NCI-H2029 (cell line): ENCODE data around the gene OTUD4.

Source experiments
- DNase-seq: peaks from one replicate; lab custom pipeline; 2025; lab: John Stamatoyannopoulos, UW

Gene OTUD4

DNA sequence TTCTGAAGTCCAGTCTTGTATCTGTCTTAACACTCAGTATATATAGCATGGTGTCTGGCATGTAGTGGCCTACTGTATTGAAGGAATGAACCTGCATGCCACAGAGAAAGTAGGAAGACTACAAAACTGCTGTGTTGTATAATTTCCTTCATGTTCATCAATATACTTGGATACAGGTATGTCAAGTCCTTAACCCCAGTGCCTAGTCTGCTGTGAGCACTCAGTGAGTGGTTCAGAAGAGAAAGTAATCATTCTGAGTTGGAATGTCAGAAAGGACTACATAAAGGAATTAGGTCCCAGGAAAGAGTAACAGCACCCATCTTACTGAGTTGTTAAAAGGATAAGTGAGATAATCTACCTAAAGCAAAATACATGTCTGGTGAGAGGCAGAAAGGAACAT, 50.3 kb downstream of the OTUD4 start:
- DNase-seq, result no peak

DNA sequence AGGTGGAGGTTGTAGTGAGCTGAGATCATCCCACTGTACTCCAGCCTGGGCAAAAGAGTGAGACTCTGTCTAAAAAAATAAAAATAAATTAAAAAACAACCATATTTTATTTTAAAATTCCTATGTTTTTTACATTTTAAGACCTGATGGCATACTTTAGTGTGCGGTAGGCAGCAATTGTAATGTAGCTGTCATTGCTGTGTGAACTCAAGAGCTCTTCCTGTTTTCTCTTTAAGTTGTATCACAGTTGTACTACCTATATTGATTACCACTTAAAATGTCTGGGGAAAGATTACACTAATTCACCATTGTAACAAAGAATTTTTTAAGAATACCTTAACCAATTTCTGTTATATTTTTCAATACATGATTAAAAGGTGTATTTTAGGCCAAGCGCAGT, 55.0 kb downstream of the OTUD4 start:
- DNase-seq, result no peak

DNA sequence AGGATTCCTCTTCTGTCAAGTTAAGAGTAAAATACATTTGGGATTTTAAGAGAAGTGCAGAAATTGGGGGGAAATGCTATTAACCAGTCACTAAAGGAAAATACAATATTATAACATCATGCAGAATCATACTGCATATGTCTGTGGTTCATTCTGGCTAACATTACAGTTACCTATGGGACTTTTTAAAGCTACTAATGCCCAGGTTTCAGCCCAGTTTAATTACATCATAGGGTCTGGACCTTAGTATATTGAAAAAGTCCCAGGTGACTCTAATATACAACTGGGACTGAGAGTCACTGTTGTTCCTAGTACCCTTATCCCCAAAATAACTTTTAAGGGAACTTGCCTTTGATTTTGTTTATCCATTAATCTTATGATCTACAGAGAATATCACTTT, 72.3 kb downstream of the OTUD4 start:
- no peak for DNase-seq

DNA sequence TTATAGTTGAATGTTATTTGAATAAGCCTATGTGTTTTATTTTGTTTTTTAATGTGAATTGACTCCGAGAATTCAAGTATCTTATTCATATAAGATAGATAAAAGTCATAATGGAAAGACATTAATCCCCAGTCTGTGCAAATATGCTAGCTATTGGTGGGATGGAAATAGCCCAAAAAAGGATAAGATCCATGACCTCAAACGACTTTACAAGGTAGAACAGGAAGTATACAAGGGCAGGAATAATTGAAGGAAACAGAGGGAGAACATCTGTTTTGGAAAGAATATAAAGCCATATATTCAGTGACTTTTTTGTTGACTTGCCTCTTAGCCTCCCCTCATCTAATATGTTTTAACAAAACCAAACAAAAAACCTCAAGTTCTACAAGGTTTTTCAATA, 73.3 kb downstream of the OTUD4 start:
- no peak for DNase-seq

DNA sequence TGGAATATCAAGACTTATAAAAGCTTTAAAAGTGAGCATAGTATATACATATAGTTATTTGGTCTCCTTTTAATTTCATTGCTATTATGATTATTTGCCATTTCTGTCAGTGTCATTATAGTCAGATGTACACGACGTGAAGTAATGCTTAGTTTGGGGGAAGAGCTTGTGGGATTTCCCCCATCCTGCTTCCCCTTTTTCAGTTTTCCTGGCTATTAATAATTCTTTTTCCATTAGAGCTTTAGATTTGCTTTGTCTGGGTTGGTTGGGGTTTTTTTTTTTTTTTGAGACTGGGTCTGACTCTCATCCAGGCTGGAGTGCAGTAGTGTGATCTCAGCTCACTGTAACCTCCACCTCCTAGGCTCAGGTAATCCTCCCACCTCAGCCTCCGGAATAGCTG, 76.9 kb downstream of the OTUD4 start:
- no peak for DNase-seq

DNA sequence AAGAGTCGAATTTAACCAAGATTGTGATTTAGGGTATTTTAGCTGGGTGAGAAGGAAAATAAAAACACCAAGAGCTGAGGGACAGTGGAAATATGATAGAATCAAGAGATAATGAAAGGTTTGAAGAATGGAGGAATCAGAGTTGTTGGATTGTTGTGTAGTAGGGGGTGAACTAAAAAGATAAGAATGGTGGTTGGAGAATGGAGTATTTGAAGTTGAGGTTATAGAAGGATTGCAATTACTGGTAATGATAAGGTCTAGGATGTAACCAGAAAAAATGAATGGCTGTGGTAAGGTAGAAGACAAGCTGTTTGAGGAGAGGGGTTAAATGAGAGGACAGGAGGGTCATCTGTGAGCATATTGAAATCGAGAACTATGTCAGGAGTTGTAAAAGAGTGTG, 77.8 kb downstream of the OTUD4 start:
- DNase-seq, result no peak

DNA sequence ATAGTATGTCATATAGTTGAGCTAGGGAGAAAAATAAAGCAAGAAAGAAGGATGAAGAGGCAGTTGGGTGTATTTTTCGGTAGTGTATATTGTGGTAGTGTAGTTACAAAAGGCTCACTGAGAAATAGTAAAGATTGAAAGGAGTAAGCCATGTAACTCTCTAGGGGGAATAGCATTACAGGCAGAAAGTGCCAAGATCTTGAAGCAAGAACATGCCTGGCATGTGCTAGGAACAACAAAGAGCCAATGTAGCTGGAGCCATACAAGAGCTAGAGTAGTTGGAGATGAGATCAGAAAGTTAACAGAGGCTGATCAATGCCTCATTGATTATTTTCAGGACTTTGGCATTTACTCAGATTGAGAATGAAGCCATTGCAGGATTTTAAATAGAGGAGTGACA, 79.3 kb downstream of the OTUD4 start:
- DNase-seq, result no peak

DNA sequence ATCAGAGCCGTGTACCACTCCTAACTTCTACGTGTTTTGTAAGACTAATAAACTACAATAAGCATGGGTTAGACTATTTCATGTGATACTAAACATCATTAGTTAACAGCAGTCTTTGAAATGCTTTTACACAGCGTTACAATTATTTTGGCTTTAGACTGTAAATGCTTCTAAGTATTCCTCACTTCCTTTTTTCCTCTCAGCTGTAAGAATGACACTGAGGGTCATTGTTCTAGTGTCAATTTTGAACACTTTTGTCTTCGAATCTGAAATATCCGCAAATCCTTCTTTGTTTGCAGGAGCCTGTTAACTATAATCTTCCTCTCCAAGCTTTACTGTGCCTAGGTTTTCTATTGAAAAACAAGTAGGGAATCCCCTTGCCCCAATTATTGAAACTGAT, 80.7 kb downstream of the OTUD4 start:
- DNase-seq, result no peak

DNA sequence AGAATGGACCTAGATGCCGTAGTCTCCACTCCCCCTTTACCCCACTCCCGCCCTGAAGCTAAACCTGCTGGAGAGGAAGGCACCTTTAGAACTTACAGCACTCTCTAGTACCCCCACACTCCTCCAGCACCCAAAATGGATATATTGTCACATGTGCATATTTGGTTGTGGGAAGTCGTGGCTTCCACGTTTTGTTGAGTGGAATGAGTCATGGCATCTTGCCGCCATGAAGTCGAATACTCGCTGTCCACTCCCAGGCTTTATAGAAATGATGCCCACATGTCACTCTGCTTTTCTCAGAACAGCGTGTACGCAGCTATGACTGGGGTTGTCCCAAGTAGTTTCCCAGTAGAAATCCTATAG, 81.7 kb downstream of the OTUD4 start:
- no peak for DNase-seq

DNA sequence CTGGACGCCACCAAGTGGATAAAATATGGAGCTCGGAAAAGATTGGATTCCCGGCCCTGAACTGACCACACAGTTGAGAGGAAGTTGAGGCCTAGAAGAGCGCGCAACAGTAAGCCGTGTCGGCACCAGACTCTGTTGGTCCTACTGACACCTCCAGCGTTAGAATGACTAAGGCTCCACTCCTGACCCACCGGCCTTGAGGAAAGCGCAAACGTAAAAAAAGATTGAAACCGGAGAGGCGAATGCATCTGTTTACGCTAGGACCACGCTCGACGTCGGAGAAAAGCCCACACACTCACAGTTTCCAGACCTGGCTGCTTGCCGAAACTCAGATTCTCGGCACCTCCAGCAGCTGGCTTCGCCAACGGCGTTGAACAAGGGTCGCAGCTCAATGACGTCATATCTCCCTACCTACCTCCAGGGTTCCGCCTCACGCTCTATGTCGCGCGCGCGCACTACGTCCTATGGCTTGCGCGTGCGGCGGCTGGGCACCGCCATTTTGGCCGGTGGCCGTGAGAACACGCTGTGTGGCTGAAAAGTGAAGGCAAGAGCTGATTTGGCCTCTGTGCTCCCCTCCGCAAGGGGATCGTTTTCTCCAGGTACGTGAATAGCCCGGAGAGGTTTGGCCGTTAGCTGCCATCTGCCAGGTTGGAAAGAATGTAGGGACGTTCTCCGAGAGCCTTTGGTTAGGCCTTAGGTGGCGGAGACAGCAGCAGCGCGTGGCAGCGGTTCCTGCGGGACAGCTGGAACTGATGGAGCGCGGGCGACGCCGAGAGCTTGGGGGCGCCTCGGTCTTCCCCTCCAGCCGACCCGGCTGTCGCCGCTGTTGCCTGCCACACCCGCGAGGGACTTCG, 82.3 kb downstream of the OTUD4 start, which contains the start of the genes ABCE1 and ANAPC10:
ABCE1 (plus strand) TSS at position 491 of the 854 bp plus-strand sequence. CDS start 6,102 bp downstream, outside the sequence.
ANAPC10 (minus strand) TSS at position 376 of the 854 bp plus-strand sequence. CDS start 2,097 bp downstream, outside the sequence.
- DNase-seq, result peak; percentile 96

DNA sequence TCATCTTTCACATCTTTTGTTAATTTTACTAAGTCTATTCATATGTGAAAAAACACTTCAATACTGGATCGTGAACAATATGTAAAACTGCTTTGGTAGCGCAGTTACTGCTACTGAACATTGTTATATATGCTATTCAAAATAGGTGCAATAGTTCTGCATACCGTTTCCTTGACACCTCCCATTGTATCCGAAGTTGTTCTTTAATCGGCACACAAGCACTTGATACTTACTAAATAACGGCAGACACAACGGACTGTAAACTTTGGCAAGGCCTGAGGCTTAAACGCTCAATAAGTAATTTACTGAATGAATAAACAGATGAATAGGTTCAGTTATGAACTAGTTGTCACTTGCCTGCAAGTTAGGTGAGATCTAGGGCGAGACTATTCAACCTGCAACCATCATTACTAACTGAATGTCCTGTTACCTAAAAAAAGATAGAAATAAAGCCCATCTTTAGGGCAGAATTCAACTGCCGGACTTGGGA, 83.0 kb downstream of the OTUD4 start:
- DNase-seq, result no peak

DNA sequence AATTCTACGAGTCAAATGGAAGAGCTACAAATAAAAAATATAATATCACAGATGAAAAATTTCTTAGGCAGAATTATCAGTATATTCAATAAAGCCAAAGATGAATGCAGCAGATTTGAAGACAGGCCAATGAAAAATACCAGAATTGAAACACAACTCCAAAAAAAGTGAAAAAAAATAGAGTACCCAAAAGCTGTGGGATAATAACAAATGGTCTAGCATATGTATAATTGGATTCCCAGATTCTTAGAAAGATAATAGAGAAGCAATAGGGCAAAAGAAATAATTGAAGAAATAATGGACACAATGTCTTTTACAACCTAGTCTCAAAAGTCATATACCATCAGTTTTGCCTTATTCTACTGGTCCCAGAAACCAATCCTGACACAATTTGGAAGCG, 86.8 kb downstream of the OTUD4 start:
- DNase-seq, result no peak

DNA sequence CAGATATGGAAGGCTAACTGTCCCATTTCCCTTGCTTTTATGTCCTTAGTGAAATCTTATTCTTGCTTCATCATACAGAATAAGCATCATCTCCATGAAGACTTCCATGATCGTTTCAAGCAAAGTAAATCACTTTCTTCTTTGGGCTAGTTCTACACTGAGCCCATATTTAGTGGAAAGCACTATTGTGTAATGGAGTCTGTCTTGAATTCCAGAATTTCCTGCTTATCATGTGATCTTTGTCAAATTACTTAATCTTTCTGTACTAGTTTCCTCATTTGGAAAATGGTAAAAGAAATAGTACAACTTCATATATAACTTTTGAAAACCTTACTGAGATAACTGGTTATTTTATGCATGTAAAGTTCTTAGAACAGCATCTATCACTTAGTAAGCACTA, 90.0 kb downstream of the OTUD4 start:
- DNase-seq, result no peak

DNA sequence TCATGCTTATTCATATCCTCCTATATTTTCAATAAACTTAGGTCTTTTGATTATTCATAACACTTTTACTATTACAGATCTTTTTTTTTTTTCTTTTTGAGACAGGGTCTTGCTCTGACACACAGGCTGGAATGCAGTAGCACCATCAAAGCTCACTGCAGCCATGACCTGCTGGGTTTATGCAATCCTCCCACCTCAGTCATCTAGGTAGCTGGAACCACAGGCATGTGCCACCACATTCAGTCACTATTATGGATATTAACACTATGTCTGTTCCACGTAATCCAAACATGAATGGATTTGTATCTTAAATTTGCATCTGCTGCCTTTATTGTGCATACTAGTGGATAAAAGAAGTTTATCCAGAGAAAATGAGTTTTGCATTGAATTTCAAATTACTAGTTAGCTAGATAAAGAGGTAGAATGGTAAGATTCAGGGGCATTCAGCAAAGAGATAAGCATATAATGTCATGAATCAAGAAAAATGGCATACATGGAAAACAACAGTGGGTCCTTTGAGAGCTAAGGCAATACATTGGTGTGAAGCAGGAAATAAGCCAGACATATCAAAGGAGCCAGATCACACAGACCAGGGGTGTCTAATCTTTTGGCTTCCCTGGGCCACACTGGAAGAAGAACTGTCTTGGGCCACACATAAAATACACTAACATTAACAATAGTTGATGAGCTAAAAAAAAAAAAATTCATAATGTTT, 96.3 kb downstream of the OTUD4 start:
- DNase-seq, result no peak
